Measurements from ENCODE around the gene GSPT2.
"Not testable (repeated sequence)": the region's sequence is repeated elsewhere in the genome, so short reads cannot be mapped to it uniquely, and the experiment has no call there.

The GSPT2 gene

DNA sequence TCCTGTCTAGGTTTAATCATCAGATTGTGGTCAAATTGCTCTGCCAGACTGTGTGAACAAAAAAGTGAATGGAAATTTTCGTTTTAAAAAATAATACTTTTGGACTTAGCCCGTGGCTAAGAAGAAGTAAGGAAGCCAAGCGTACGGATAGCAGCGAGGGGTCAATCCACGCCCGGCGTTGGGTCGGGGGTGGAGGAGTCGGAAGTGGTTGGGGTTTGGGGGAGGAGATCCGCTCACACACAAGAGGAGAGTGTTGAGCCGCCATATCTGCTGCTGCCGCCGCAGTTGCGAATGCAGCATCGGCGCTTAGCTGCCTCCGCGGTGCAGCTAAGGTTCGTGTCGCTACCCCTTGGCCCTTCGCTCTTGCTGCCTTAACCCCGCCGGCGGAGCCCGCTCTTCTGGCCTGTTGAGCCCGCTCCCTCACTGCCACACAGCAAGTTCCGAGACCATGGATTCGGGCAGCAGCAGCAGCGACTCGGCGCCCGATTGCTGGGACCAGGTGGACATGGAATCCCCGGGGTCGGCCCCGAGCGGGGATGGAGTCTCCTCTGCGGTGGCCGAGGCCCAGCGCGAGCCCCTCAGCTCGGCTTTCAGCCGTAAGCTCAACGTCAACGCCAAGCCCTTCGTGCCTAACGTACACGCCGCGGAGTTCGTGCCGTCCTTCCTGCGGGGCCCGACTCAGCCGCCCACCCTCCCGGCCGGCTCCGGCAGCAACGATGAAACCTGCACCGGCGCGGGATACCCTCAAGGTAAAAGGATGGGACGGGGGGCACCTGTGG lies at the start of gene GSPT2:
Gene GSPT2, plus strand, starts transcription at position 264 of the 779 bp plus-strand sequence. Its CDS starts 185 bp downstream, at position 449.
- TF ChIP-seq, protein P1, sequence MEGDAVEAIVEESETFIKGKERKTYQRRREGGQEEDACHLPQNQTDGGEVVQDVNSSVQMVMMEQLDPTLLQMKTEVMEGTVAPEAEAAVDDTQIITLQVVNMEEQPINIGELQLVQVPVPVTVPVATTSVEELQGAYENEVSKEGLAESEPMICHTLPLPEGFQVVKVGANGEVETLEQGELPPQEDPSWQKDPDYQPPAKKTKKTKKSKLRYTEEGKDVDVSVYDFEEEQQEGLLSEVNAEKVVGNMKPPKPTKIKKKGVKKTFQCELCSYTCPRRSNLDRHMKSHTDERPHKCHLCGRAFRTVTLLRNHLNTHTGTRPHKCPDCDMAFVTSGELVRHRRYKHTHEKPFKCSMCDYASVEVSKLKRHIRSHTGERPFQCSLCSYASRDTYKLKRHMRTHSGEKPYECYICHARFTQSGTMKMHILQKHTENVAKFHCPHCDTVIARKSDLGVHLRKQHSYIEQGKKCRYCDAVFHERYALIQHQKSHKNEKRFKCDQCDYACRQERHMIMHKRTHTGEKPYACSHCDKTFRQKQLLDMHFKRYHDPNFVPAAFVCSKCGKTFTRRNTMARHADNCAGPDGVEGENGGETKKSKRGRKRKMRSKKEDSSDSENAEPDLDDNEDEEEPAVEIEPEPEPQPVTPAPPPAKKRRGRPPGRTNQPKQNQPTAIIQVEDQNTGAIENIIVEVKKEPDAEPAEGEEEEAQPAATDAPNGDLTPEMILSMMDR (IDR thresholded peaks at IDR 0.05; ENCODE audit: extremely low read depth, missing control alignments), result no peak
- DNase-seq (ENCODE audit: low spot score), result peak; percentile 67

- TF ChIP-seq, protein P1 (IDR thresholded peaks at IDR 0.05; ENCODE audit: extremely low read depth, missing control alignments), result no peak
- no peak for DNase-seq (ENCODE audit: low spot score)
Observed at GRCh38 chrX:51694254-51694653, 49.0 kb upstream of the GSPT2 start.

DNA sequence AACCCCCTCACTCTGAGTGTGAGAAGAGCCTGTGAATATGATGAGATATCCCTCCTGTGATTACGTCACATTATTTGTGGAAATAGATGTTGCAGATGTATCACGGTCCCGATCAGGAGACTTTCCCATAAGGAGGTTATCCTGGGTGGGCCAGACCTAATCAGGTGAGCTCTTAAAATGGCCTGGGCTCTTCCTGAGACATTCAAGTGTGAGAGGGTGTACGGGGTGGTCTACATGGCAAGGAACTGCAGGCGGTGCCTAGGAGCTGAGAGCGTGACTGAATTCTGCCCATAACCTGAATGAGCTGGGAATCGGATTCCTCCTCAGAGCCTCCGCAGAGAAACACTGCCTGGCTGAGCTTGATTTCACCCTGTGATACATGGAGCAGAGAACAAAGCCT lies 45.8 kb upstream of the GSPT2 start:
- no peak for DNase-seq (ENCODE audit: low spot score)
- TF ChIP-seq, protein P1 (IDR thresholded peaks at IDR 0.05; ENCODE audit: extremely low read depth, missing control alignments), result no peak

- not testable (repeated sequence) for DNase-seq (ENCODE audit: low spot score)
Observed at GRCh38 chrX:51710277-51711164, 32.7 kb upstream of the GSPT2 start, which contains the start of gene CENPVL1. Gene CENPVL1, plus strand, starts transcription at chrX:51710512. Its CDS starts 0 bp downstream, at chrX:51710512.

- DNase-seq (ENCODE audit: low spot score), result not testable (repeated sequence)
Observed at GRCh38 chrX:51712943-51713647, 30.1 kb upstream of the GSPT2 start.

- TF ChIP-seq, protein P1 (IDR thresholded peaks at IDR 0.05; ENCODE audit: extremely low read depth, missing control alignments), result no peak
- DNase-seq (ENCODE audit: low spot score), result no peak
Observed at GRCh38 chrX:51728202-51728601, 15.0 kb upstream of the GSPT2 start.

- no peak for DNase-seq (ENCODE audit: low spot score)
- TF ChIP-seq, protein P1 (IDR thresholded peaks at IDR 0.05; ENCODE audit: extremely low read depth, missing control alignments), result no peak
Observed at GRCh38 chrX:51737091-51737490, 6.2 kb upstream of the GSPT2 start.

GRCh38 chrX:51742586-51742985 lies 656 bp upstream of the GSPT2 start:
- no peak for DNase-seq (ENCODE audit: low spot score)
- TF ChIP-seq, protein P1 (IDR thresholded peaks at IDR 0.05; ENCODE audit: extremely low read depth, missing control alignments), result no peak
